Esophagus squamous epithelium (tissue), 5 donors: Measurements from ENCODE around the gene CCDC197. TPM values are rescaled to one million over a fixed set of nuclear protein-coding genes. Genes with fewer than 3 reads are reported as not detected.
A peak's percentile ranks its signal among the peaks of the same experiment; 100 is the strongest.

Experiments used
- DNase-seq: peaks from one replicate; lab custom pipeline; 2025; lab: John Stamatoyannopoulos, UW
- H3K27ac ChIP-seq, 4 donors: fragments of 200-600 bp; sonication (generic); one replicate each; pipeline ENCODE4 v1.5.1; 2016 to 2019; ENCODE audit warnings: mild to moderate bottlenecking in 1 of 4
- H3K27me3 ChIP-seq, 4 donors: fragments of 200-600 bp; sonication (generic); 1 replicate in 3 of 4; 2 replicates in 1 of 4; pipeline versions ENCODE4 v1.5.1 to v1.6.0; 2017 to 2021; ENCODE audit warnings: antibody characterized with exemption in 1 of 4
- H3K36me3 ChIP-seq, 3 donors: fragments of 200-600 bp; sonication (generic); one replicate each; pipeline ENCODE4 v1.5.1; 2016 to 2019
- H3K4me1 ChIP-seq, 3 donors: fragments of 200-600 bp; sonication (generic); one replicate each; pipeline ENCODE4 v1.5.1; 2017 to 2019
- H3K4me3 ChIP-seq, 4 donors: fragments of 200-600 bp; sonication (generic); 1 replicate in 3 of 4; 2 replicates in 1 of 4; pipeline ENCODE4 v1.5.1; 2016 to 2019; ENCODE audit warnings: mild to moderate bottlenecking in 2 of 4, moderate library complexity in 1 of 4
- H3K9me3 ChIP-seq, 3 donors: fragments of 200-600 bp; sonication (generic); one replicate each; pipeline ENCODE4 v1.5.1; 2016 to 2019
- CTCF ChIP-seq, 6 experiments: fragments of 450-650 bp in 4 of 6; fragments of 200-600 bp in 2 of 6; sonication (generic) in 2 of 6; IDR thresholded peaks; one replicate each; pipeline ENCODE4 v1.5.1; 2016 to 2019; ENCODE audit warnings: antibody characterized with exemption in 6 of 6, mild to moderate bottlenecking in 4 of 6, moderate library complexity in 4 of 6
- POLR2A ChIP-seq, 4 donors: fragments of 450-650 bp; IDR thresholded peaks; one replicate each; pipeline ENCODE4 v1.6.1; 2017; ENCODE audit warnings: antibody characterized with exemption in 4 of 4, mild to moderate bottlenecking in 4 of 4, moderate library complexity in 3 of 4
- WGBS, 2 donors: methylation state at CpG; one replicate each; pipeline ENCODE4 v1.1.5; 2018; 5-methylcytosine and 5-hydroxymethylcytosine counted together
- intact Hi-C: fragments of 100-400 bp; cut with DNase I; formaldehyde crosslinking; loops from one replicate; pipeline ENCODE4 v1.15.0; 2022
- total RNA-seq, 4 donors: library from RNA; depleted of rRNA; stranded (reverse); fragments of >200 nt; gene quantifications; one replicate each; pipeline ENCODE4 v1.1.0, GENCODE V29; 2016
- donor health status: DM: yes; HTN: yes; CAD: no.

CCDC197 gene
- total RNA-seq, 4 donors from 2014 or later, result not detected

DNA sequence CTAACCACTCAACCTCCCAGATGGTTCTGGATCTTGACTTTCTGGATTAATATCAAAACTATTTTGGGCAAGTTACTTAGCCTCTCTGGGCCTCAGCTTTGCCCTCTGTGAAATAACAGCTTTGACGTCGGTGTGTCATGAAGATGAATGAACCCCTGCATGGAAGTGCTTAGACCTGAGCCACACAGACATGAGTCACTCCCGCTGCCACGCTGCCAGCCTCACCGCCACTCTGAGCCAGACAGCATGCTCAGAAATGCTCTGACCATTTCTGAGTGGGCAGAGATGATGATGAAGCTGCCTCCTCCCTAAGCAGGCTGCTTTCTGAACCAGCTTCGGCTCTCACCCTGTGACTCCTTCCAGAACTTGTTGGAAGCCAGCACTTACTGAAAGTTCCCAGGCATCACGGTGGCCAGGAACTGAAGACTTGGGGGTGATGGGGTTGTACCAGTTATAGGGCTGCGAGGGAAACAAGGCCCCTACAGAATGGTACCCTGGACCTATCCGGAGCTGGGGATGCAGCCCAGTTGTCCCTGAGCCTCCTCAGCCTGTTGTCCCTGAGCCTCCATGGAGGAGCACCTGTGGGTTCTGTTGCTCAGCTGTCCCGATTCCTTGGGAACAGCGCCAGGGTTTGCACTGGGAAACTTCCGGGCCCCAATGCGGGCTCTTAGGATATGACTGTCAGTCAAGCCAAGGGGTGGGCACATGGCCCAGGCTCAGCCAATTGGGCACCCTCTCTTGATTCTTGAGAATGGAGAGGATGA is 2.0 kb upstream of the CCDC197 start:
- intact Hi-C loops, result no loop called here
- no peak for TF ChIP-seq CTCF (IDR thresholded peaks at IDR 0.05)
- no peak for TF ChIP-seq POLR2A (IDR thresholded peaks at IDR 0.05)
- no peaks in the 10 kb centered on the region for H3K36me3 ChIP-seq
- H3K9me3 ChIP-seq, result no peaks in the 10 kb centered on the region
- H3K27ac ChIP-seq, result peak overlapping the region in 3 of 4 donors; percentile 12 to 74 (median 68)
- H3K4me1 ChIP-seq, result peaks cover 0 to 22% (median 15%) of the 10 kb centered on the region in 3 donors
- H3K4me3 ChIP-seq, result peak overlapping the region in 1 of 4 donors; percentile 16
- peaks cover 0 to 23% (median 0%) of the 10 kb centered on the region in 4 donors for H3K27me3 ChIP-seq
- DNase-seq, result no peak
- WGBS, 2 donors, result 42 to 45% methylated on average over 5 of the region's 13 CpGs

- Histone ChIP-seq H3K4me3 (no peak overlapping the region), H3K27me3 (peaks cover 0 to 33% (median under 1%) of the 10 kb centered on the region in 4 donors), H3K27ac (peak overlapping the region in 1 of 4 donors; percentile 74), H3K4me1 (peaks cover 0 to 27% (median 19%) of the 10 kb centered on the region in 3 donors), H3K9me3 (no peaks in the 10 kb centered on the region), H3K36me3 (no peaks in the 10 kb centered on the region)
- no peak for DNase-seq
- WGBS, 2 donors, result 42 to 84% methylated on average over 2 to 6 of the region's 8 CpGs
- intact Hi-C loops, result no loop called here
- TF ChIP-seq CTCF (IDR thresholded peaks at IDR 0.05) (no peak), POLR2A (IDR thresholded peaks at IDR 0.05) (no peak)
These were observed 888 bp upstream of the CCDC197 start for GRCh38 chr14:93996130-93996695.

GRCh38 chr14:93997916-93998870 is 1.1 kb downstream of the CCDC197 start:
- Histone ChIP-seq H3K27ac (no peak overlapping the region), H3K36me3 (no peaks in the 10 kb centered on the region), H3K9me3 (no peaks in the 10 kb centered on the region), H3K27me3 (peaks cover 0 to 43% (median 2%) of the 10 kb centered on the region in 4 donors), H3K4me1 (peaks cover 0 to 36% (median 26%) of the 10 kb centered on the region in 3 donors), H3K4me3 (no peak overlapping the region)
- DNase-seq, result no peak
- 71 to 93% methylated on average over 7 to 10 of the region's 17 CpGs for WGBS, 2 donors
- intact Hi-C loops, result no loop called here
- TF ChIP-seq CTCF (IDR thresholded peaks at IDR 0.05) (no peak), POLR2A (IDR thresholded peaks at IDR 0.05) (no peak)

GRCh38 chr14:93998871-93999403 is 1.8 kb downstream of the CCDC197 start:
- Histone ChIP-seq H3K27me3 (peaks cover 0 to 44% (median 2%) of the 10 kb centered on the region in 4 donors), H3K9me3 (no peaks in the 10 kb centered on the region), H3K4me3 (no peak overlapping the region), H3K36me3 (no peaks in the 10 kb centered on the region), H3K27ac (no peak overlapping the region), H3K4me1 (peaks cover 0 to 36% (median 26%) of the 10 kb centered on the region in 3 donors)
- DNase-seq, result no peak
- TF ChIP-seq POLR2A (IDR thresholded peaks at IDR 0.05) (no peak), CTCF (IDR thresholded peaks at IDR 0.05) (no peak)
- WGBS, 2 donors, result 60 to 75% methylated on average over 2 to 4 of the region's 7 CpGs
- intact Hi-C loops, result no loop called here
